ENCODE results near the gene PIGV.

The PIGV gene

DNA sequence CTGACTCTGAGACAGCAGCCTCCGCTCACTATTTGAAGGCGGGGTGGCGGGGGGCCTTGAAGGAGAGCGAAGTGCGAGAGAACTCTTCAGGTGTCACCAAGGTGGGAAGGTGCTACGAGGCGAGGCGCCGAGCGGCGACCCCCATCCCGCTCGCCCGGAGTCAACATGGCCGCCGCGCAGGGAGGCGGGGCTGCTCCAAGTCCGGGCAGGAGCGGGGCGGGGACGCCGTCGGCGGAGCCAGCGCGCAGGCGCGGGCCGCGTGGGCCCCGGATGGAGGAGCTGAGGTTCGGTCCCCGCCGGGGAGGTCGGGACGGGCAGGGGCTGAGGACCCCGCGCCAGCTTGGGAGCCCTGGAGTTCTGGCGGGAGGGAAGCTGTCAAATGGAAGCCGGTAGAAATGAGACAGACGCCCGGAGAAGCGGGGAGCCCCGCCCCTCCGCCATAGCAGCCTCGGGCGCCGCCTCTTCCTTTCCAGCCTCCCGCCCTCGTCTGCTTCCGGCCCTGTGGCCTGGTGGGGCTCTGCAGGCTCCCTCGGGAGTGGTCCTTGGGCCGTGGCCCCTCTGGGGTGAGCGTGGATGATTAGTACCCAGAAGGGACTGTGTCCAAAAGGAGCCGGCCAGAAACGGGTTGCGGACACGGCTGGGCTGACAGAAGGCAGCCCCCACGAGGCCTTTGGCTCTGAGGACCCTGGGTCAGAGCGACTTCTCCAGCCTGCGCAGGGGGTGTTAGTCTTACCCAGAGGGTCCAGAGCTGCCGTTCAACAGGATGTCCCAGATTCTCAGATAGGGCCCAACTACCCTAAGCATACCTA lies at the start of gene PIGV:
PIGV (plus strand) TSS at position 245 of the 809 bp plus-strand sequence. CDS start 2,866 bp downstream, outside the sequence.
- peak in 55 of 56 donors; percentile 64 to 98 (median 90) for DNase-seq

DNA sequence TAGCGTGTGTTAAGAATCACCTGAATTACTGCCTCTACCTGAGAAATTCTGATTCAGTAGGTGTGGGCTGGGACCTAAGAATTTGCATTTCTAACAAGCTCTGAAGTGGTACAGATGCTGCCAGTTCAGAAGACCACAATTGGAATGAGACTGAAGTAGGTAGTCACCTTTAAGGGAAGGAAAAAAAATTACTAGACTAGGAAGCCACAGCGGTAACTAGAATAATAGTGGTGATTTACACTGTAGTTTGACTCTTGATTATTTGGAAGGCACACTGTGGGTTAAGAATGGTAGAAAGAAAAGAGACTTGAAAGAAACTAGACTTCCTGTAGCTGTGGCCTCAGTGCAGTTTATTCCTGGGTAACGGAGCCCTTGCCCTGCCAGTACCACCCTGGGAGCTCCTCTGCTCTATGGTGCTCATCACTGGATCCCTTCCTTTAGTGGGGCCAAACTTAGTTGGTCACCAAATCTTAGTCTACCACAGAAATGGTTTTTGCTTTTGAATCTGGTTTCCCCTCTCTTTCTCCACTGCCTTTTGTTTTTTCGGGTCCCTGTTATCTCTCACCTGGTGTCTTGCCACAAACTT lies 48.3 kb upstream of the PIGV start:
- DNase-seq = no peak

DNA sequence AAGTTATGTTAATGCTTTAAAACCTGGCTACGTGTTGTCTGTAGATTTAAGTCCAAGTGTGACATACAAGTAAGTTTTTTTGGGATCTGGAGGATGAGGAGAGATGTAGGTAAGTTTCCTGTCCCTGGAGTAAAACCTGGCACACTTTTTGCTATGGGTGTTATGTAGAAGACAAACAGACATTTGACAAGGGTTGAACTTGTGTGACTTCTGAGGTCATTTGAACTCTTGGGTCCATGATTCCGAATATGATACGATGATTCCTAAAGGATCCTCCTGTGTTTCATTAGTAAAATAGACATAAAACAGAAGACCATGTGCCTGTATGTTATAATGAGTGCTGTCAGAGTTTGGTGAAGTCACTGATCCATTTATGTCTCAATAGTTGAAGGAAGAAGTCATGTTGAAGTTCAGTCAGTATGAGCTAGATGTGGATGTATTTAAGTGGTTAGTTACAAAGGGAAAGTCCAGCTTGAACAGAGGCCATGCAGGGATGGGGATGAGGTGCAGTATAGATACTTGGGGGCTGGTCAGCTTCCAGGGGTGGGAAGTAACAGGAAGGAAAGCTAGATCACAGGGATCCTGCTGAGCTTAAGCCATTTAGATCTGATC lies 47.6 kb upstream of the PIGV start:
- DNase-seq = no peak

DNA sequence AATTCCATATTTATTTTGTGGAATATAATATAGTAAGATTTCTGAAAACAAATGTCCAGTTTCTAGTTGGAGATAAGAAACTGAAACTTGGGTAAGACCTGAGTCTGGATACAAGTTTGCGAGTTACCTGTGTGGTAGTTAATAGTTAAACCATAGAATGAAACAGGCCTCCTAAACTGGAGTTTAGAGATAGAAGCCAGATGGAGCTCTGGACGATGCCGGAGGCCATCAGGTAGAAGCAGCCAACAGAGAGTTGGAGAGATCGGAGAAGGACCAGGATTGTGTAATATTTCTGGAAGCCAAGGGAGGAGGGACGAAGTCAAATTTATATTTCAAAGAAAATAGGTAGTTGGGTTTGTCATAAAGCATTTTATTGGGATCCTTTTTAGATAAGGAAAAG lies 46.8 kb upstream of the PIGV start:
- DNase-seq = no peak

DNA sequence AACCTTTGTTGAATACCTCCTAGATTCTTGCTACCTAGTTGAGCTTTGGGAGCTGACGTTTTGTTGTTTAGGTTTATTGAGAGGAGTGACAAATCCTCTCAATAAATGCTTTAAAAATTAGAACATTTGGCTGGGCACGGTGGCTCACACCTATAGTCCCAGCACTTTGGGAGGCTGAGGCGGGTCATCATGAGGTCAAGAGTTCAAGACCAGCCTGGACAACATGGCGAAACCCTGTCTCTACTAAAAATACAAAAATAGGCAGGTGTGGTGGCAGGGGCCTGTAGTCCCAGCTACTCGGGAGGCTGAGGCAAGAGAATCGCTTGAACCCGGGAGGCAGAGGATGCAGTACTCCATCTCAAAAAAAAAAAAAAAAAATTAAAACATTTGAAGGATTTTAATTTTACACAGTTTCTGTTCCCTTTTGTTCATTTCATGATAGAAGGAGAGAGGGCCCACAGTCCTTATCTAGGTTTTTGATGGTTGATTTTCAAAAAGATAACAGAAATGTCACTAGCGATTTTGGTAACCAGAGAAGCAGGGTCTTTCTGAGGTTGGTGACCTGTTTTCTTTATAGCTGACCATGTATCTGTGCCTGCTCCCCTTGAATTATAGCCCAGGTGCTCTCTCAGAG lies 44.2 kb upstream of the PIGV start:
- no peak for DNase-seq

DNA sequence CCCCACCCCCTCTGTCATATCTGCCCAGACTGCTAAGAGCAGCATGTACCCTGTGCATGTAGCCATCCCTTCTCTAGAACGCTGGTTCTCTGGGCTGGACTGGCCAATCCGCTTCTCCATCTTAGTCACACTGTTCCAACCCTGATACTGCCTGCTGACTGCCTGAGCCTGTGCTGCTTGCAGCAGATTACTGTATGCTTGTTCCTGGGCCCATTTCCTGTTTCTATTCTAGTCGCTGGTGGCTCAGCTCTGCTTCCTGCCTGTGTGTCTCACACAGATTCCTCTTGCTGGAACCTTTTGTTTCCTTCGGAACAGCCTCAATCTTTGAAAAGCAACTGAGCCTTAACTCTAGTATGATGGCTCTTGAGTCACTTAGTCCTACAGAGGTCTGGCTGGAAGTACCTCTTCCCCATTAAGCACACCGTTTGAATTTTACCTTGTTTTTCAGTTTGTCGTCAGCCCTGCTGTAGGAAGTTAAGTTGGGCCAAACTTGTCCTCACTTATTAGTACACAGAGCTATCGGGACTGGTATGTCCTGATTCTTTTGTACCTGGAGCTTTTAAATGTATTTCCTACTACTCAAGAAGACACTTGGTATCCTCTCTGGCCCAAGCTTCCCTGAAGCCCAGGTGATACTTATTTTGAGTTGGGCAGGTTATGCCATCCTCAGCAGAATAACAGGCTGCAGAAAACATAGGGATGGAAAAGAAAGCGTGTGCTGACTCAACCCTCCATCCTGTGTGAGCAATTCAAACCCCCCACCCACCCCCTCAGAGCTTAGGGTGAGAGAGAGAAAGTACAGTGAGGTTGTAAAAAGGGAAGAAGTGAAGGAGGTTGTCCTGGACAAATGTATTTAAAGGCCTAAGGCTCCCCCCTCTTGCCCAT lies 43.4 kb upstream of the PIGV start:
- DNase-seq = peak in 49 of 56 donors; percentile 7 to 77 (median 37)

DNA sequence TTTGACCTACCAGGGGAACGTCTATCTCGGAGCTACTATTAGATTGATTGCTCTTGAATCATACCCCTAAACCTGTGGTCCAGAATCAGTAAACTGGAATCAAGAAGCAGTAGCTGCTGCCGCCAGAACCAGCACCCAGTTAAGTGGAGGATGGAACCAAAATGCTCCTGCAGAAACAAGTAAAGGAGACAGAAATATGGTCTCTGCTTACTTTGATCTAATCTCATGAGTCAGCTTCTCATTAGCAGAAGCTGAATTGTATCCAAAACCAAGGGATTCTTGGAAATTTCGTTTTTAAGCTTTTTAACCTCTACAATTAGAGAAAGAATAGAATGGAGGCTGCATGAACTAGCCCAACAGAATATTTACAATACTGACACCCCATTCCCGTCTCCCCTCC lies 42.6 kb upstream of the PIGV start:
- no peak for DNase-seq

DNA sequence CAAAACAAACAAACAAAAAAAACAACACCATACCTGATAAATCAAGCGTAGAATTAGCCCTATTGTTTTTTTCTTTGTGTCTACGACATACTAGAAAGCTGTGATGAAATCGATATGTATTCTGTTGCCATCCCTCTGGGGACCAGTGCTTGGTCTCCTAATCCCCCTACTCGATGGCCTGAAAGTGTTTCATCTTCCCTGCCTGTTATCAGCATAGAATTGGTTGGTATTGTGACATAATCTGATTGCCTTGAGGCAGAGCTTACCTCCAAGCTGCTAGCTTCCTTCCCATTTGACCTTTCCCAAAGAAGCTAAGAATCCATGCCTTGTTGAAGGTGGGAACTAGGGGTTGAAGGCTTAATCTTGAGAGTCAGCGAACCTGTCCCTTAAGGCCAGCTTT lies 40.7 kb upstream of the PIGV start:
- no peak for DNase-seq

DNA sequence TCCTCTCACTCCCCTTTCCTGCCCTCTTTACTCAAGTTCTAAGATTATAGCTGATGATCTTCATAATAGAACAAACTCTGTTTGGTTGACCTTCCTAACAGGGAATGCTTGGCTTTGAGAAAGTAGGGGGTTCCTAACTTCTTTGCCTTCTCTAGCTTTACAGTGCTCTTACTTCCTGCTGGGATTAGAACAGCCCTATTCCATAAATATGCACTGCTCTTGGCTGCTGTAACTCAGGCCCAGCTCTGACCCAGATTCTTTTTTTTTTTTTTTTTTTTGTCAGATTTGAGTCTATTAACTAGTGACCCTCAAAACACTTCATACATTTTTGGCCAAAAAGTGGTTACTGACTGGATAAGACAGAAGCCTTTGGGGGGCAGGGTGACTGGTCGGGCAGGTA lies 39.4 kb upstream of the PIGV start:
- no peak for DNase-seq

DNA sequence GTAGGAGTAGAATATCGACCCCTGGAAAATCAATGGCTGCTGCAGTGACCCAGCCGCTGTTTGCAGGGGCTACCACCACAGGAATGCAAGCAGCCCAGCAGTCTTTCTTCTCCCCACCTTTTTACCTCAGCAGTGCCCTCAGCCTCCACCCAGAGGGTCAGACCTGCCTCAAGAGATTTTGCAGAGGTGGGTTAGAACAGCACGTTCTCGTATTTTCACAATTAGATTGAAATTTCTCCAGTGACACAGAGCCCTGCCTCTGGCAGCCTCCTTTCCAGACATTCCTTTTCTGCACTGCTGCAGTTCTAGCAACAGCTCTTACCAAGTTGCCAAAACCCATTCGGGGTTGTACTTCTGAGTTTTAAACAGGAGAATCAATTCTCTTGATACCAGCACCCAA lies 38.3 kb upstream of the PIGV start:
- DNase-seq = no peak

DNA sequence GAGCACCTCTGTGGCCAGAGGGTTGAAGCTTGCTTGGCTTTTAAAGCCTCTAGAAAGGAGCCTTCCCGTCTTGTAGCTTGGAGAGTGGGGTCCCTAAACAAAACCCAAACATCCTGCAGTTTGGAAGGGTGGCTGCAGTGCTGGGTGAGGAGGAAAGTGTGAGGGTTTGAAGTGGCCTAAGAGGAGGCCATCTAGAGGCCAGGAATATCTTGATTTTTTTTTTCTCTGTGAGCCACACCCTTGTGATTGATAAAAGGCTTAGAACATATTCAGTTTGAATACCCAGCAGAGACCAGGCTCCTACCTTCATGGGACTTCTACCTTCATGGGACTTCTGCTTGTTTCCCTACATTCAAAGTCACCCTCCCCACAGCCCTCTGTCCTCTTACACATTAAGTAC lies 37.3 kb upstream of the PIGV start:
- no peak for DNase-seq

DNA sequence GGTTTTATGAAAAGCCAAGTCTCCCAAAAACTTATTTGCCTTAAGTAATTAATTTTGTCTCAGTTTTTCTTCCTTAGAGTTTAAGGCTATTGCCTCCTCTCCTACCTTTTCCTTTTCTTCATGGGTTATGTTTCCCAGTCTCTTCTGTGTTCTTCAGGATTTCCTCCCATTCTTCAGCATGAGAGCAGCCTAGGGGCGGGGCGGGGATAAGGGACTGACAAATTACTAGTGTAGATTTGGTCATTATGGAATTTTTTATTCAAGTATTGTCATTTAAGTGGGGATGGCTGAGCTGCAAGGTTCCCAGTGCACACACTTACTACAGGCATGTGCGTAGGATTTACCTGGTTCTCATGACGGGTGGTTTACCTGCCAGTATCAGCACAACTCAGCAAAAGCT lies 35.2 kb upstream of the PIGV start:
- no peak for DNase-seq

DNA sequence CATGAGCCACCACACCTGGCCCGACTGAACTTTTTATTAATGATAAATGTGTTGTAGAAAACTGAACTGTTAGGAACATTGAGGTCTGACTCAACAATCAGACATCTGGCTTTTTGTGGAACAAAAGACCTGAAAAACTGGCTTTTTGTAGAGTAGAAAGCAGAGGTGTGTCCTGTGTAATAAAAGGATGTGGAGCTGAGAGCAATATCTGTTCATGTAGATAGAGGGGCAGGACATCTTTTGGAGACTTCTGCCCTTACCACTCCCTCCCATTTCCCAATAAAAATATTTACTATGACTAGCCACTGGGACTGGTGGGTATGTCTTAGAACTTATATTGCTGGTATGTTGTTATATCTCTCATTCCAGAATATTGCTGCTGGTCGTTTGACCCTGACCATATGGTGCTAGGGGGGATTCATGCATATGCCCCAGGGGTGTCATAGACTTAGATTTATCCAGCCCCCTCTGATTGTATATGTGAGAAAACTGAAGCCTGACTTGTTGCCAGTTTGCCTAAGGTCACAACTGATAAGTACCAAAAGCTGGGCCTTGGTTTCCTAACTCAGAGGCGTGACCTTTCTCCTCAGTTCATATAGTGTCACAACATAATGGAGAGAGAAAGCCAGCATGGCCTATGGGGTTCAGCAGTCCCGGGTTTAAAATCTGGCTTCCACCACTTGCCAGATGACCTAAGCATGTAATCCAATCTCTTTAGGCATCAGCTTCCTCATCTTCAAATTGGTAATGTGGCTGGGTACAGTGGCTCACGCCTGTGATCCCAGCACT lies 33.5 kb upstream of the PIGV start:
- no peak for DNase-seq

DNA sequence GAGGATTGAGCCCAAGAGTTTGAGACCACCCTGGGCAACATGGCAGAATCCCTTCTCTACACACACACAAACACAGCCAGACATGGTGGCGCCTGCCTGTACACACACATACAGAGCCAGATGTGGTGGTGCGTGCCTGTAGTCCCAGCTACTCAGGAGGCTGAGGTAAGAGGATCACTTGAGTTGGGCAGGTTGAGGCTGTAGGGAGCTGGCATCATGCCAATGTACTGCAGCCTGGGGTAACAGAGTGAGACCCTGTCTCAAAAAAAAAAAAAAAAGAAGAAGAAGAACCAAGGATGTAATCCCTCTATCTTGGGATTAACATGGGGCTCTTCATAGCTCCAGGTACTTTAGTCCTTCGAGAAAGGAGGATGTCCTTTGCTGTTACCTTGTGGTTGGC lies 29.4 kb upstream of the PIGV start:
- DNase-seq = no peak

DNA sequence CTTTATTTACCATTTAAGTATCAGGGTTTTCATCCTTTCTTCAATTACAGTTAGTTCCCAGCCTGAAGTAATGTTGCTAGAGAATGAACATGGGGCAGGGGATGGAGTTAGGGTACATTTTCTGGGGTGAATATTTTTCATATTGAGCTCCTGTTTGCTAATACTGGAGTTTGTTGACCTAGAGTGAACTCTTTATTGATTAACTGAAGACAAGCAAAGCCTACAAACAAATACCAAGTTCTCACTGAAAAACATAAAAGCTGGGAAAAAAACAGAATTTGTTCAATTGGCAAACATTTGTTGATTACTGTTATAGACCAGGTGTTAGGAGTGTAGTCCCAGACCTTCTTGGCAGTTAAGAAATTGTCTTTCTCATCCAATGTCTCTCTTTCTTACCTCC lies 28.2 kb upstream of the PIGV start:
- DNase-seq = no peak

DNA sequence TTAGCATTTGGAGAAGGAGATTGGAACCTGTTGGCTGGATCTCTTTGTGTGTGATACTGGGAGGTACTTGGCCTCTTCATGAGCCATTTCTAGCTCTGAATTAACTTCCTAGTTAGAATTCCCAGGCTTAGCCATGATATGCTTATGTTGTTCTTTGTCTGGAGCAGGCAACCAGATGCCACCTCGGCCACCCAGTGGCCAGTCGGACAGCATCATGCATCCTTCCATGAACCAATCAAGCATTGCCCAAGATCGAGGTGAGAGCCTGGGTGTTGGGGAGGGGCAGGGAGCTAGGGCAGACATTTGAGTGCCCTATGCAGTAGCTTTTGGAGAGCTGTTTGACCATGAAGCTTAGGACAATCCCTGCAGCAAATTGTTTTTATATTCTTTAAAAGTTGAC lies 26.5 kb upstream of the PIGV start:
- DNase-seq = peak in 5 of 56 donors; percentile 3 to 31 (median 12)

DNA sequence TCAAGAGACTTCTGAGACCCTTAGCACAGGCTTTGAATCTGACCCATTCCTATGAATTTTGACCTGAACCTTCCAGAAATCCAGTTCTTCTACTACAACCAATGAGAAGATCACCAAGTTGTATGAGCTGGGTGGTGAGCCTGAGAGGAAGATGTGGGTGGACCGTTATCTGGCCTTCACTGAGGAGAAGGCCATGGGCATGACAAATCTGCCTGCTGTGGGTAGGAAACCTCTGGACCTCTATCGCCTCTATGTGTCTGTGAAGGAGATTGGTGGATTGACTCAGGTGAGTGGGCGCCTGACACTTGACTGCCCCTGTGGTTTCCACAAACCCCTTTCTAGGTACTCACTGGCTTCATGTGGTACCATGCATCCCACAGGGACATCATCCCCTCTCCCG lies 20.0 kb upstream of the PIGV start:
- no peak for DNase-seq

DNA sequence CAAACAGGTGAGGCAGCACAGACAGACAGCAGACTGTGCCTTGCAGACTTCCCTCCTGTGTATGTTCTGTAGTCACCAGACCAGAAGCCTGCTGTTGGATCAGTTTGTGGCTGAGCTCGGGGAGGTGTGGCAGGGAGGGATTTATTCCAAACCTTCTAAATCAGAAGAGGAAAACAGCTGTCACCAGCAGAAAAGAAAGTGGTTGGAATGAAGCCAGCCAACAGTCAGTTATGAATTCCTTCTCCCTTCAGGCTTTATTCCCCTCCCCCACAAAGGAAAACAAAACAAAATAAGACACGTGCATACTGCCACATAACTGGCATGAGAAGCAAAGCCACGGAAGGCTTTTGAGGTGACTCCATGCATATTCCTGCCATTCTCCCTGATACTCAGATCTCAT lies 19.0 kb upstream of the PIGV start:
- no peak for DNase-seq

DNA sequence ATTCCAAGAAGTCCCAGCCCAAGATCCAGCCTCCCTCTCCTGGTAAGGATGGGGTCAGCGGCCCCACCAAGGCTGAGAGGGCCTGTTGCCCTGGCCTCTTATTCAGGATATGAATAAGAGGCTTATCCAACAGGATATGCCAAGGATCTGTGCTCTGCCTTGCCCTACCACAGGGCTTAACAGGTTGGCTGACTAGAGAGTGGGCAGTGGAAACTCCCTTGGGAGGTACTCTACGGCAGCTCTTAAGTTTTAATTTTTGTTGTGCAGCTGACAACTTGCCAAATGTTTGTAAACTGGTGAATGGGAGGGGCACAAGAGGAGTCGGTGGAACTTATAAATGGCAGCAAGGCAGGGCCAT lies 16.5 kb upstream of the PIGV start:
- no peak for DNase-seq

DNA sequence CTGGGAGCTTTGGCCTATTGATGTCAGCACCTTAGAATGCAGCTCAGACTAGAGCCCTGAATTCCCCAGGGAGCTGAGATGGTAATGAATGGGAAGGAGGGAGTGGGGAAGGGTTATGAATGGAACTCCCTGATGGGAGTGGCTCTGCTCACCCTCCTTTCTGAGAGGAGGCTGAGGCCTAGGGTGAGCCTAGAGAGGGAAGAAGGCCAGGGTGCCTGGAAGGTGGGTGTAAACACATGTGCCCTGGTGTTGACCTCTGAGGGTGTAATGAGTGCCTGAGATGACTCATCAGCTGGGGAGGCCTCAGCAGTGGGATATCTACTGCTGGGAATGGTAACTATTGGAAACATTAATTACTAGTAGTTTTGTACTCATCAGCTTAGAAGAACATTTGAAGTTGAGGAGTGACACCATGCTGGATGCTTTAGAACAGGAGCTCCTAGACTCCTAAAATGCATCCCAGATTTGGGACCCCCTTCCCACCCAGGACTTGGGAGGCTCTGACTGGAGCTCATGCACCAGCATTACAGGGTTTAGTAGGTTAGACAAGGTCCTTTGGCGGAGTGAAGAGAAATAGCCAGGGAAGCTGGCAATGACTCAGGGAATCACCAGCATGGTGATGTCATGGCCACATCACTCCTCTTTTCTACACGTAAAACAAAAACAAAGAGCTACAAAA lies 16.0 kb upstream of the PIGV start:
- DNase-seq = peak in 20 of 56 donors; percentile 5 to 60 (median 26)
